ENCODE measurements around the gene HSPA4.

DNA sequence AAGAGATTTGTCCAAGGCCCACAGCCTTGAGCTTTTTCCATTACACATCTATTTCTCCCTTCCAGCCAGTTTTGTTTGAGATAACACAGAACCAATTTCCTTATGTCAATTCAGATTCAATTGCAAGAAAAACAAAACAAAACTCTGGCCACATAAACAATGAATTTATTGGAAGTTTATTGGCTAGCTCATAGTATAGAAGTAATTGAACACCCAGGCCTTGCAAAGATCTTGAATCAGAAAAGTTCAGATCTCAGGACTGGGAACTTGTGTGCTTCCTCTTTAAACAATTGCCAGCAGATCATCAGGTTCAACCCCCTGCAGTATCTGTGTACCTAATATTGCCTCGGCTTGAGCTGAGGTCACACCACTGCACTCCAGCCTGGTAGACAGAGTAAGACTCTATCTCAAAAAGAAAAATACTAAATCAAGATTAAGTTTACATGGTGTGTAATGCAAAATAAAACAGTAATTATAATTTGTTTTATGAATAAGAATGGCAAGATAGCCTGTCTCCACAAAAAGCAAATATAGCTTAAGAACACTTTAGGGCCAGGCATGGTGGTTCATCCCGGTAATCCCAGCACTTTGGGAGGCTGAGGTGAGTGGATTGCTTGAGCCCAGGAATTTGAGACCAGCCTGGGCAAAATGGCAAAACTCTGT, 21.3 kb upstream of the HSPA4 start:
- TF ChIP-seq, protein P1, sequence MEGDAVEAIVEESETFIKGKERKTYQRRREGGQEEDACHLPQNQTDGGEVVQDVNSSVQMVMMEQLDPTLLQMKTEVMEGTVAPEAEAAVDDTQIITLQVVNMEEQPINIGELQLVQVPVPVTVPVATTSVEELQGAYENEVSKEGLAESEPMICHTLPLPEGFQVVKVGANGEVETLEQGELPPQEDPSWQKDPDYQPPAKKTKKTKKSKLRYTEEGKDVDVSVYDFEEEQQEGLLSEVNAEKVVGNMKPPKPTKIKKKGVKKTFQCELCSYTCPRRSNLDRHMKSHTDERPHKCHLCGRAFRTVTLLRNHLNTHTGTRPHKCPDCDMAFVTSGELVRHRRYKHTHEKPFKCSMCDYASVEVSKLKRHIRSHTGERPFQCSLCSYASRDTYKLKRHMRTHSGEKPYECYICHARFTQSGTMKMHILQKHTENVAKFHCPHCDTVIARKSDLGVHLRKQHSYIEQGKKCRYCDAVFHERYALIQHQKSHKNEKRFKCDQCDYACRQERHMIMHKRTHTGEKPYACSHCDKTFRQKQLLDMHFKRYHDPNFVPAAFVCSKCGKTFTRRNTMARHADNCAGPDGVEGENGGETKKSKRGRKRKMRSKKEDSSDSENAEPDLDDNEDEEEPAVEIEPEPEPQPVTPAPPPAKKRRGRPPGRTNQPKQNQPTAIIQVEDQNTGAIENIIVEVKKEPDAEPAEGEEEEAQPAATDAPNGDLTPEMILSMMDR (IDR thresholded peaks at IDR 0.05): no peak
- no peak for TF ChIP-seq POLR2A (IDR thresholded peaks at IDR 0.05)

Measured in ovary (tissue), 3 donors.